Esophagus squamous epithelium (tissue), 5 donors: ENCODE measurements around the gene STEAP4. TPM values are rescaled to one million over a fixed set of nuclear protein-coding genes. Genes with fewer than 3 reads are reported as not detected.
A peak's percentile ranks its signal among the peaks of the same experiment; 100 is the strongest.

Source experiments
- DNase-seq: peaks from one replicate; lab custom pipeline; 2025; lab: John Stamatoyannopoulos, UW
- H3K27ac ChIP-seq, 4 donors: fragments of 200-600 bp; sonication (generic); one replicate each; pipeline ENCODE4 v1.5.1; 2016 to 2019; ENCODE audit warnings: mild to moderate bottlenecking in 1 of 4
- H3K27me3 ChIP-seq, 4 donors: fragments of 200-600 bp; sonication (generic); 1 replicate in 3 of 4; 2 replicates in 1 of 4; pipeline versions ENCODE4 v1.5.1 to v1.6.0; 2017 to 2021; ENCODE audit warnings: antibody characterized with exemption in 1 of 4
- H3K36me3 ChIP-seq, 3 donors: fragments of 200-600 bp; sonication (generic); one replicate each; pipeline ENCODE4 v1.5.1; 2016 to 2019
- H3K4me1 ChIP-seq, 3 donors: fragments of 200-600 bp; sonication (generic); one replicate each; pipeline ENCODE4 v1.5.1; 2017 to 2019
- H3K4me3 ChIP-seq, 4 donors: fragments of 200-600 bp; sonication (generic); 1 replicate in 3 of 4; 2 replicates in 1 of 4; pipeline ENCODE4 v1.5.1; 2016 to 2019; ENCODE audit warnings: mild to moderate bottlenecking in 2 of 4, moderate library complexity in 1 of 4
- H3K9me3 ChIP-seq, 3 donors: fragments of 200-600 bp; sonication (generic); one replicate each; pipeline ENCODE4 v1.5.1; 2016 to 2019
- CTCF ChIP-seq, 6 experiments: fragments of 450-650 bp in 4 of 6; fragments of 200-600 bp in 2 of 6; sonication (generic) in 2 of 6; IDR thresholded peaks; one replicate each; pipeline ENCODE4 v1.5.1; 2016 to 2019; ENCODE audit warnings: antibody characterized with exemption in 6 of 6, mild to moderate bottlenecking in 4 of 6, moderate library complexity in 4 of 6
- POLR2A ChIP-seq, 4 donors: fragments of 450-650 bp; IDR thresholded peaks; one replicate each; pipeline ENCODE4 v1.6.1; 2017; ENCODE audit warnings: antibody characterized with exemption in 4 of 4, mild to moderate bottlenecking in 4 of 4, moderate library complexity in 3 of 4
- WGBS, 2 donors: methylation state at CpG; one replicate each; pipeline ENCODE4 v1.1.5; 2018; 5-methylcytosine and 5-hydroxymethylcytosine counted together
- intact Hi-C: fragments of 100-400 bp; cut with DNase I; formaldehyde crosslinking; loops from one replicate; pipeline ENCODE4 v1.15.0; 2022
- total RNA-seq, 4 donors: library from RNA; depleted of rRNA; stranded (reverse); fragments of >200 nt; gene quantifications; one replicate each; pipeline ENCODE4 v1.1.0, GENCODE V29; 2016
- donor health status: DM: yes; HTN: yes; CAD: no.

STEAP4 gene
- total RNA-seq, 4 donors from 2014 or later, result 6.3 to 50.5 (median 24.2) TPM

- intact Hi-C loops, result no loop called here
- Histone ChIP-seq H3K27me3 (no peaks in the 10 kb centered on the region), H3K9me3 (no peaks in the 10 kb centered on the region), H3K4me1 (no peaks in the 10 kb centered on the region), H3K4me3 (no peak overlapping the region), H3K36me3 (no peaks in the 10 kb centered on the region), H3K27ac (no peak overlapping the region)
- no peak for DNase-seq
- TF ChIP-seq POLR2A (IDR thresholded peaks at IDR 0.05), result no peak
- no peak for TF ChIP-seq CTCF (IDR thresholded peaks at IDR 0.05)
Measured at GRCh38 chr7:88233828-88234227, 72.9 kb downstream of the STEAP4 start.

- no peaks in the 10 kb centered on the region for H3K27me3 ChIP-seq
- TF ChIP-seq CTCF (IDR thresholded peaks at IDR 0.05) (no peak), POLR2A (IDR thresholded peaks at IDR 0.05) (no peak)
- no peak overlapping the region for H3K4me3 ChIP-seq
- no peak for DNase-seq
- no peaks in the 10 kb centered on the region for H3K36me3 ChIP-seq
- H3K9me3 ChIP-seq, result no peaks in the 10 kb centered on the region
- intact Hi-C loops, result no loop called here
- 72 to 75% methylated on average over 5 of the region's 5 CpGs for WGBS, 2 donors
- no peak overlapping the region for H3K27ac ChIP-seq
- H3K4me1 ChIP-seq, result peaks cover 0 to 7% (median 0%) of the 10 kb centered on the region in 3 donors
Measured at GRCh38 chr7:88230646-88231045, 76.0 kb downstream of the STEAP4 start.

- TF ChIP-seq CTCF (IDR thresholded peaks at IDR 0.05) (no peak), POLR2A (IDR thresholded peaks at IDR 0.05) (no peak)
- peaks cover 0 to 12% (median 0%) of the 10 kb centered on the region in 3 donors for H3K4me1 ChIP-seq
- no peaks in the 10 kb centered on the region for H3K9me3 ChIP-seq
- H3K4me3 ChIP-seq, result no peak overlapping the region
- no peak for DNase-seq
- H3K36me3 ChIP-seq, result no peaks in the 10 kb centered on the region
- intact Hi-C loops, result no loop called here
- H3K27me3 ChIP-seq, result no peaks in the 10 kb centered on the region
- no peak overlapping the region for H3K27ac ChIP-seq
- WGBS, 2 donors, result 92 to 97% methylated on average over 4 of the region's 4 CpGs
Measured at GRCh38 chr7:88229302-88229995, 77.2 kb downstream of the STEAP4 start.

- H3K27ac ChIP-seq, result peak overlapping the region in 1 of 4 donors; percentile 25
- no peak for TF ChIP-seq POLR2A (IDR thresholded peaks at IDR 0.05)
- TF ChIP-seq CTCF (IDR thresholded peaks at IDR 0.05), result no peak
- intact Hi-C loops, result no loop called here
- no peak for DNase-seq
- H3K36me3 ChIP-seq, result no peaks in the 10 kb centered on the region
- H3K27me3 ChIP-seq, result no peaks in the 10 kb centered on the region
- no peaks in the 10 kb centered on the region for H3K9me3 ChIP-seq
- H3K4me1 ChIP-seq, result peaks cover 0 to 16% (median 0%) of the 10 kb centered on the region in 3 donors
- WGBS, 2 donors, result 69 to 73% methylated on average over 6 of the region's 6 CpGs
- H3K4me3 ChIP-seq, result no peak overlapping the region
Measured at GRCh38 chr7:88226886-88227516, 79.7 kb downstream of the STEAP4 start.

GRCh38 chr7:88226201-88226600, 80.5 kb downstream of the STEAP4 start:
- H3K4me3 ChIP-seq, result no peak overlapping the region
- no peaks in the 10 kb centered on the region for H3K36me3 ChIP-seq
- TF ChIP-seq POLR2A (IDR thresholded peaks at IDR 0.05) (no peak), CTCF (IDR thresholded peaks at IDR 0.05) (no peak)
- intact Hi-C loops, result no loop called here
- DNase-seq, result no peak
- no peak overlapping the region for H3K27ac ChIP-seq
- H3K9me3 ChIP-seq, result no peaks in the 10 kb centered on the region
- peaks cover 0 to 16% (median 0%) of the 10 kb centered on the region in 3 donors for H3K4me1 ChIP-seq
- WGBS, 2 donors, result 86 to 87% methylated on average over 2 to 4 of the region's 4 CpGs
- no peaks in the 10 kb centered on the region for H3K27me3 ChIP-seq
